Measurements from ENCODE around the gene PMAIP1.
"Not testable (repeated sequence)": the region's sequence is repeated elsewhere in the genome, so short reads cannot be mapped to it uniquely, and the experiment has no call there.

PMAIP1 gene

DNA sequence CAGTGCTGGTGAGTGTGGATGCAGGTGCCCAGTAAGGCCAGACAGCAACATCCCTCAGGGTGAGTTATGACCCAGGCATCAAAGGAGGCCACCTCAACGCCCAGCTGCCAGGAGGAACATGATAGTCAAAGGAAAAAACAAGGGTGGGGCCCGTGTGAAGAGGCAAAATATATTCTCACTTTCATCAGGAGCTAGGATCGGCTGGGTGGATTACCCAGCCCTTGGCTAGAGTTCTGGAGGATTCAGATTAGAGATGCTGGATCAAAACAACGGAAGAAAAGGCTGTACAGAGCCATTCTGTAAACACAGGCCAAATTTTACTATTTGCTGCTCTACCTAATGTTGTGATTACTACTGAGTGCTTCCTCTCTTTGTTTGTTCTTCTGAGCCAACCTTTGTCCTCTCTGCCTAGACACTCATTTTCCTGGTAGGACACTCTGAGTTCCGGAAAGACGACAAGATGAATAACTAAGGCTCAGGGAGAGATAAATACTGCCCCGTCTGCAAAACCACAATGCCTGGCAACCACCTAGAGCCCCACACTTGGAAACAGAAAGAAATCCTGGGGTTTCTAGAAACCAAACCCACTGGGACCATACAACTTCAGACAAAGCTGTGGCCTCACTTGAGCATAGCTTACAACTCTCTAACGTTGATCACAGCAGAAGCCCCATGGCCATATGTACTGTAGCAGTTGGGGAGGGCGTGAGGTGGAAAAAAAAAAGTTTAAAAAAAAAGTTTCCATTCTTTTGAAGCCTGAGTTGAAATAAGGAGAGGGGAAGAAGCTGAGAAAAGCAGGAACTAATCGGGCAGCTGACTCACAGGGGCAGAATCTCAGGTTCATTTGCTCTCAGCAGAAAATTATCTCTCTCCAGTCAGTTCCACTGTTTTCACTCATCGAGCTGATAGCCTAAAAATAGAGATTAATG lies 17.8 kb upstream of the PMAIP1 start:
- Histone ChIP-seq H3K9me3 (no peaks in the 10 kb centered on the region), H3K4me1 (no peaks in the 10 kb centered on the region), H3K4me3 (no peak overlapping the region), H3K36me3 (no peaks in the 10 kb centered on the region), H3K27me3 (no peaks in the 10 kb centered on the region), H3K27ac (no peak overlapping the region)
- intact Hi-C loops (cut with DNase I; ENCODE audit: low total_unique reads) = no loop called here
- TF ChIP-seq, protein P1, sequence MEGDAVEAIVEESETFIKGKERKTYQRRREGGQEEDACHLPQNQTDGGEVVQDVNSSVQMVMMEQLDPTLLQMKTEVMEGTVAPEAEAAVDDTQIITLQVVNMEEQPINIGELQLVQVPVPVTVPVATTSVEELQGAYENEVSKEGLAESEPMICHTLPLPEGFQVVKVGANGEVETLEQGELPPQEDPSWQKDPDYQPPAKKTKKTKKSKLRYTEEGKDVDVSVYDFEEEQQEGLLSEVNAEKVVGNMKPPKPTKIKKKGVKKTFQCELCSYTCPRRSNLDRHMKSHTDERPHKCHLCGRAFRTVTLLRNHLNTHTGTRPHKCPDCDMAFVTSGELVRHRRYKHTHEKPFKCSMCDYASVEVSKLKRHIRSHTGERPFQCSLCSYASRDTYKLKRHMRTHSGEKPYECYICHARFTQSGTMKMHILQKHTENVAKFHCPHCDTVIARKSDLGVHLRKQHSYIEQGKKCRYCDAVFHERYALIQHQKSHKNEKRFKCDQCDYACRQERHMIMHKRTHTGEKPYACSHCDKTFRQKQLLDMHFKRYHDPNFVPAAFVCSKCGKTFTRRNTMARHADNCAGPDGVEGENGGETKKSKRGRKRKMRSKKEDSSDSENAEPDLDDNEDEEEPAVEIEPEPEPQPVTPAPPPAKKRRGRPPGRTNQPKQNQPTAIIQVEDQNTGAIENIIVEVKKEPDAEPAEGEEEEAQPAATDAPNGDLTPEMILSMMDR (IDR thresholded peaks at IDR 0.05) = no peak
- no peak for DNase-seq

DNA sequence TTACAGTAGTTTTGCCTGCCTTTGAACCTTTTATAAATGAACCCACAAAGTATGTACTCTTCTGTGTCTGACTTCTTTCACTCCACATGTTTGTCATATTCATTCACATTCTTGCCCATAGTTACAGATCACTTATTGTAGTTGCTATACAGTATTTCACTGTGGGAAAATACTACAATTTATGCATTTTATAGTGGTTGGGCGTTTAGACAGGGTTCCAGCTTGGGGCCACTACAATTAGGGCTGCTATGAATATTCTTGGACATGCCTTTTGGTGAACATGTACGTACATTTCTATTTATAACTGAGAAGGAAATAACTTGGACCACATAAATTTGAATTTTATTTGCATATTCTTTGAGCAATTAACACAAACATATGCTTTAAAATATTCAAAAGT lies 15.4 kb upstream of the PMAIP1 start:
- no peak overlapping the region for H3K4me3 ChIP-seq
- no peaks in the 10 kb centered on the region for H3K27me3 ChIP-seq
- intact Hi-C loops (cut with DNase I; ENCODE audit: low total_unique reads) = no loop called here
- TF ChIP-seq, protein P1 (IDR thresholded peaks at IDR 0.05) = no peak
- no peaks in the 10 kb centered on the region for H3K9me3 ChIP-seq
- H3K27ac ChIP-seq = no peak overlapping the region
- no peaks in the 10 kb centered on the region for H3K4me1 ChIP-seq
- no peaks in the 10 kb centered on the region for H3K36me3 ChIP-seq
- no peak for DNase-seq

DNA sequence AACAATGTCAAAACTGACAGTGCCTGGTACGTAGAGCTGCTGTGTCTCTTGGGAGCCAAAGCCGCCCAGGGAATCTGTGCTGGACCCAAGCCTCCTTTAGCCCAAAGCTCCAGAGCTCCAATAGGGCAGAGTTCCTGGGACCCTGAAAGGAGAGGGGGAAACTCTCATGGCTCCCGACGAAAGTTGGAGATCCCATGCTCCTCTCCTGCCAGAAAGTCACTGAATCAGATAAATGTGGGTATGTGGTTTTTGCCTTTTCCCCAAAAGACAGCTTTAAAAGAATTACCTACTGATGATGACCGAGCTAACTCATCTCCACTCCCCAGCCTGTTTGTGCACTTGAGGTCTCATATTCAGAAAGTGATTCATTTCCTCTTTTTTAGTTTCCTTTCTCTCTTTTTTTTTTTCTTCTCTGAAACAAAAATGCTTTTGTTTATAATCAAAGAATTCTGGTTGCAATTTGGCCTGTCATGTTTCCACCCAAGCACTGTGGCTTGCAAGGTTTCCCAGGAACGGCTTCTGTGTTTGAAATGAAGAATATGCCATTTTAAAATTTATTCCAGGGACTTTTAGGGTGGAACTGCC lies 14.1 kb upstream of the PMAIP1 start:
- no peak overlapping the region for H3K4me3 ChIP-seq
- DNase-seq = no peak

DNA sequence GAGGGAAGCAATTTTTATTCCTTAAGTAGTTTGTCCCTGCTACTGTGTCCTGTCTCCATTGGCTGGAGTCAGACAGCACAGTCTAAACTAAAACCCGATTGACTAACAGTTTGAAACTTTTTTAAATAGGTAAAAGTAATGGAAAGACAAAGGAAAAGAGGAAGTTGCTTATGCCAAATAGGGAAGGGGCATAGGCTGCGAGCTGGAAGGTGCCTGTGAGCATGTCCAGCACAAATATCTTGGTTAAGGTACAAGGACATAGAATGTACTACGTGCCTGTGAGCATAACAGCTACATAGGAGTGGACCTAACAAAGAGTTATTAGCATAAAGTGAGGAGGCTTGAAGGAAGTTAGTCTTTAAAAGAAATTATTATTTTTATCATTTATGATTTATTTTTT lies 13.4 kb upstream of the PMAIP1 start:
- H3K27me3 ChIP-seq; H3K36me3 ChIP-seq; DNase-seq; intact Hi-C loops (cut with DNase I; ENCODE audit: low total_unique reads); H3K4me1 ChIP-seq; H3K27ac ChIP-seq; H3K4me3 ChIP-seq; H3K9me3 ChIP-seq: not testable (repeated sequence)

More for the DNA sequence above, 14.1 kb upstream of the PMAIP1 start:
- no peaks in the 10 kb centered on the region for H3K9me3 ChIP-seq
- intact Hi-C loops (cut with DNase I; ENCODE audit: low total_unique reads) = no loop called here
- TF ChIP-seq, protein P1 (IDR thresholded peaks at IDR 0.05) = no peak
- no peak overlapping the region for H3K27ac ChIP-seq
- H3K4me1 ChIP-seq = no peaks in the 10 kb centered on the region
- H3K27me3 ChIP-seq = no peaks in the 10 kb centered on the region
- H3K36me3 ChIP-seq = no peaks in the 10 kb centered on the region

DNA sequence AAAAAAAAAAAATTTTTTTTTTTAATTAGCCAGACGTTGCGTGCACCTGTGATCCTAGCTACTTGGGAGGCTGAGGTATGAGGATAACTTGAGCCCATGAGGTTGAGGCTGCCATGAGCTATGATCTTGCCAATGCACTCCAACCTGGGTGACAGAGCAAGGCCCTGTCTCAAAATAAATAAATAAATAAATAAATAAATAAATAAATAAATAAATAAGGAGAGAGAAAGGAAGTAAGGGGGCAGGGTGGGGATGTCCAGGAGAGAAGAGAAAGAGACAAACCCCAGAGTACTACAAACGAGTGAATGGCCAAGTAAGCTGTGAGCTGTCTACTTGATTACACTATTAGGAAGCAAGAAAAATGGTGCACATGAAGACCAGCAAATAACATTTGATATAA lies 7.7 kb upstream of the PMAIP1 start:
- H3K4me3 ChIP-seq = no peak overlapping the region
- intact Hi-C loops (cut with DNase I; ENCODE audit: low total_unique reads) = no loop called here
- no peaks in the 10 kb centered on the region for H3K36me3 ChIP-seq
- H3K9me3 ChIP-seq = no peaks in the 10 kb centered on the region
- TF ChIP-seq, protein P1 (IDR thresholded peaks at IDR 0.05) = no peak
- DNase-seq = no peak
- H3K27me3 ChIP-seq = no peaks in the 10 kb centered on the region
- no peaks in the 10 kb centered on the region for H3K4me1 ChIP-seq
- no peak overlapping the region for H3K27ac ChIP-seq

DNA sequence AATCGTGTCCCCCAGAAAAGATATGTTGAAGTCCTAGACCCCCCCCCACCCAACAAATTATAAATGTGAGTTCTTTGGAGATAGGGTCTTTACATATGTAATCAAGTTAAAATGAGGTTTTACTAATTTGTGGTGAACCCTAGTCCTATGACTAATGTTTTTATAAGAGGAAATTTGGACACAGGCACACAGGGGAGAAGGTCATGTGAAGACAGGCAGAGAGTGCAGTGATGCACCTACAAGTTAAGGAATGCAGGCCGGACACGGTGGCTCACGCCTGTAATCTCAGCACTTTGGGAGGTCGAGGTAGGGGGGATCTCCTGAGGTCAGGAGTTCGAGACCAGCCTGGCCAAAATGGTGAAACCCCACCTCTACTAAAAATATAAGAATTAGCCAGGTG lies 5.8 kb upstream of the PMAIP1 start:
- Histone ChIP-seq H3K27me3 (no peaks in the 10 kb centered on the region), H3K4me3 (no peak overlapping the region), H3K9me3 (no peaks in the 10 kb centered on the region), H3K4me1 (no peaks in the 10 kb centered on the region), H3K36me3 (no peaks in the 10 kb centered on the region), H3K27ac (no peak overlapping the region)
- no peak for DNase-seq
- intact Hi-C loops (cut with DNase I; ENCODE audit: low total_unique reads) = no loop called here
- TF ChIP-seq, protein P1 (IDR thresholded peaks at IDR 0.05) = no peak
